ENCODE measurements around the gene YKT6. TPM values are rescaled to one million over a fixed set of nuclear protein-coding genes. Genes with fewer than 3 reads are reported as not detected.

The YKT6 gene
- total RNA-seq, 4 donors from 2014 or later: 46.6 to 80.1 (median 68.0) TPM

GRCh38 chr7:44154703-44155102, 46.1 kb upstream of the YKT6 start:
- Histone ChIP-seq H3K9me3 (no peaks in the 10 kb centered on the region), H3K27ac (no peak overlapping the region)
- TF ChIP-seq POLR2AphosphoS5 (IDR thresholded peaks at IDR 0.05) (no peak), EP300 (IDR thresholded peaks at IDR 0.05; ENCODE audit: low read depth) (no peak), POLR2A (IDR thresholded peaks at IDR 0.05) (no peak), CTCF (IDR thresholded peaks at IDR 0.05) (no peak)

DNA sequence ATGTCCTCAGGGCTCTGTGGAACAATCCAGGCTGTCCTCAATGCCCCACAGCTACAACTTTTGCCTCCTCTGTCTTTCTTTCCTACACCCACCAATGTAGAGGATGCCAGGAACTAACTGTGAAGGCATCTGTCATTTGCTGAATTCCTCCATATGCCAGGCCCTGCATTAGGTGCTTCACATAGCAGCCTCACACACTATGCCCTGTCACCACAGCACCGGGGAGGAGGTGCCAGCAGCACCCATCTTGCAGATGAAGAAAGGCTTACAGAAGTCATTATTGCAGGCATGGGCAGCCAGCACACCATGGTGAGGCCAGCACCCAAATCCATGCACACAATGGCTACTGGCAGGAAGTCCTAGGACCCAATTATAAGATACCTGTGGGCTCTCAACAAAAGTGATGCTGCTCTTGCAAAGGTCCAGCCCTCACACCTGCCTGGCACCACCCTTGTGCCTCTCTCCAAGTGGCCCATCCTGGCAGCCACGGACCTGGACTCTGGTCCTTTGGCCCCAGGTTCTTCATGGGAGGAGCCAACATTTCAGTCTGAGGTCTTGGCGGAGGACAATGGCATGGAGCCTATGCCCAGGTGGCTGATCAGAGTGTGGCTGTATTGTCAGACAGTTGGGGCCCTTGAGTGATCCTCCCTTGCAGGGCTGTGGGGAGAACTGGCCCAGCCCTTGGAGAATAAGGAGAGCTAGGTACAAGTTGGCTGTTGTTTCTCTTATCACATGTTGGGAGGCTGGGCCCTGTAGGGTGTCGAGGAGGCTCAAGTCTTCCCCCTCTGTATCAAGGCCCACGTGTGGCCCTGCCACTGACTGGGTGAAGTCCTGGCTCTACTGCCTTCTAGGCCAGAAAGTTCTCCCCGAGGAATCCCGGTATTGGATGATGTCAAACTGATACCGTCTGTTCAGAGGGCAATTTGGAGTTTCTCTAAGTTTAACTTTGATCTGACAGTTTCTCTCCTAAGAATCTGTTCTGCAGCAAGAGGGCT, 45.3 kb upstream of the YKT6 start:
- intact Hi-C loops (cut with DNase I; ENCODE audit: low total_unique reads): no loop called here
- DNase-seq: no peak

More at GRCh38 chr7:44154703-44155102, 46.1 kb upstream of the YKT6 start:
- Histone ChIP-seq H3K4me3 (no peak overlapping the region), H3K4me1 (no peaks in the 10 kb centered on the region), H3K36me3 (no peaks in the 10 kb centered on the region), H3K27me3 (no peaks in the 10 kb centered on the region)
- WGBS, 2 donors (ENCODE audit: low coverage in 1 of 2): 65% methylated on average over 3 of the region's 3 CpGs; no CpG with 5 or more reads in 1 of the 2 donors
- no peak for DNase-seq
- in situ Hi-C loops (cut with MboI; ENCODE audit: low pct_ligation_motif_present in 1 of 4, low pct_unique_long_range_greater_than_20kb in 1 of 4, low sequenced_read_pairs in 3 of 4): no loop called here
- intact Hi-C loops (cut with DNase I; ENCODE audit: low total_unique reads): no loop called here

GRCh38 chr7:44156453-44157010, 44.2 kb upstream of the YKT6 start:
- intact Hi-C loops (cut with DNase I; ENCODE audit: low total_unique reads) (no loop called here), in situ Hi-C loops (cut with MboI; ENCODE audit: low pct_ligation_motif_present in 1 of 4, low pct_unique_long_range_greater_than_20kb in 1 of 4, low sequenced_read_pairs in 3 of 4) (no loop called here)
- TF ChIP-seq CTCF (IDR thresholded peaks at IDR 0.05) (no peak), EP300 (IDR thresholded peaks at IDR 0.05; ENCODE audit: low read depth) (no peak), POLR2AphosphoS5 (IDR thresholded peaks at IDR 0.05) (no peak), POLR2A (IDR thresholded peaks at IDR 0.05) (no peak)
- H3K27me3 ChIP-seq: no peaks in the 10 kb centered on the region
- H3K4me1 ChIP-seq: no peaks in the 10 kb centered on the region
- no peaks in the 10 kb centered on the region for H3K9me3 ChIP-seq
- no peaks in the 10 kb centered on the region for H3K36me3 ChIP-seq
- no peak overlapping the region for H3K4me3 ChIP-seq
- no peak for DNase-seq
- WGBS, 2 donors (ENCODE audit: low coverage in 1 of 2): 73% methylated on average over 4 of the region's 4 CpGs; no CpG with 5 or more reads in 1 of the 2 donors
- H3K27ac ChIP-seq: no peak overlapping the region

More for the DNA sequence above, 45.3 kb upstream of the YKT6 start:
- Histone ChIP-seq H3K36me3 (no peaks in the 10 kb centered on the region), H3K4me1 (no peaks in the 10 kb centered on the region), H3K4me3 (no peak overlapping the region), H3K9me3 (no peaks in the 10 kb centered on the region), H3K27me3 (no peaks in the 10 kb centered on the region), H3K27ac (no peak overlapping the region)
- in situ Hi-C loops (cut with MboI; ENCODE audit: low pct_ligation_motif_present in 1 of 4, low pct_unique_long_range_greater_than_20kb in 1 of 4, low sequenced_read_pairs in 3 of 4): no loop called here
- WGBS, 2 donors (ENCODE audit: low coverage in 1 of 2): 80% methylated on average over 6 of the region's 8 CpGs; no CpG with 5 or more reads in 1 of the 2 donors
- TF ChIP-seq POLR2A (IDR thresholded peaks at IDR 0.05) (no peak), CTCF (IDR thresholded peaks at IDR 0.05) (no peak), POLR2AphosphoS5 (IDR thresholded peaks at IDR 0.05) (no peak), EP300 (IDR thresholded peaks at IDR 0.05; ENCODE audit: low read depth) (no peak)

All from transverse colon (tissue), 4 donors.